ENCODE results near the gene SPATA4.

SPATA4 gene

GRCh38 chr4:176163041-176163440 is 32.3 kb downstream of the SPATA4 start:
- DNase-seq (ENCODE audit: low read depth): no peak
- TF ChIP-seq MYC (IDR thresholded peaks at IDR 0.05; ENCODE audit: low read depth, low read length) (no peak), POLR2A (IDR thresholded peaks at IDR 0.05; ENCODE audit: extremely low read depth, insufficient read length) (no peak)
- TF ChIP-seq, protein P1, sequence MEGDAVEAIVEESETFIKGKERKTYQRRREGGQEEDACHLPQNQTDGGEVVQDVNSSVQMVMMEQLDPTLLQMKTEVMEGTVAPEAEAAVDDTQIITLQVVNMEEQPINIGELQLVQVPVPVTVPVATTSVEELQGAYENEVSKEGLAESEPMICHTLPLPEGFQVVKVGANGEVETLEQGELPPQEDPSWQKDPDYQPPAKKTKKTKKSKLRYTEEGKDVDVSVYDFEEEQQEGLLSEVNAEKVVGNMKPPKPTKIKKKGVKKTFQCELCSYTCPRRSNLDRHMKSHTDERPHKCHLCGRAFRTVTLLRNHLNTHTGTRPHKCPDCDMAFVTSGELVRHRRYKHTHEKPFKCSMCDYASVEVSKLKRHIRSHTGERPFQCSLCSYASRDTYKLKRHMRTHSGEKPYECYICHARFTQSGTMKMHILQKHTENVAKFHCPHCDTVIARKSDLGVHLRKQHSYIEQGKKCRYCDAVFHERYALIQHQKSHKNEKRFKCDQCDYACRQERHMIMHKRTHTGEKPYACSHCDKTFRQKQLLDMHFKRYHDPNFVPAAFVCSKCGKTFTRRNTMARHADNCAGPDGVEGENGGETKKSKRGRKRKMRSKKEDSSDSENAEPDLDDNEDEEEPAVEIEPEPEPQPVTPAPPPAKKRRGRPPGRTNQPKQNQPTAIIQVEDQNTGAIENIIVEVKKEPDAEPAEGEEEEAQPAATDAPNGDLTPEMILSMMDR (IDR thresholded peaks at IDR 0.05; ENCODE audit: low read depth, low read length): no peak
- TF ChIP-seq, protein P2, sequence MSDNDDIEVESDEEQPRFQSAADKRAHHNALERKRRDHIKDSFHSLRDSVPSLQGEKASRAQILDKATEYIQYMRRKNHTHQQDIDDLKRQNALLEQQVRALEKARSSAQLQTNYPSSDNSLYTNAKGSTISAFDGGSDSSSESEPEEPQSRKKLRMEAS (IDR thresholded peaks at IDR 0.05; ENCODE audit: low read depth, low read length): no peak
- no peak overlapping the region for H3K4me3 ChIP-seq (ENCODE audit: low read depth, low read length)

DNA sequence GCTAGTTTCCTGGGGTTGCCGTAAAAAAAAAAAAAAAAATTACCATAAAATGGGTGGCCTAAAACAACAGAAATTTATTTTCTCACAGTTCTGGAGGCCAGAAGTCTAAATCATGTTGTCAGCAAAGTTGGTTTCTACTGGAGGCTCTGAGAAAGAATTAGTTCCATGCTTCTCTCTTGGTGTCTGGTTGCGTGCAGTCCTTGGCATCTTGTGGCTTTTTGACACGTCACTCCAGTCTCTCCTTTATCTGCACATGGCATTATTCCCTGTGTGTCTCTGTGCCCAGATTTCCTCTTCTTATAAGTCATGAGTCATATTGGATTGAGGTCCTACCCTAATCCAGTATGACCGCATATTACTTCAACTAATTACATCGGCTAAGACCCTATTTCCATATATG is 38.7 kb downstream of the SPATA4 start:
- H3K4me3 ChIP-seq (ENCODE audit: low read depth, low read length): no peak overlapping the region
- TF ChIP-seq MYC (IDR thresholded peaks at IDR 0.05; ENCODE audit: low read depth, low read length): no peak
- TF ChIP-seq POLR2A (IDR thresholded peaks at IDR 0.05; ENCODE audit: extremely low read depth, insufficient read length): no peak
- TF ChIP-seq, protein P1 (IDR thresholded peaks at IDR 0.05; ENCODE audit: low read depth, low read length): no peak
- TF ChIP-seq, protein P2 (IDR thresholded peaks at IDR 0.05; ENCODE audit: low read depth, low read length): no peak
- no peak for DNase-seq (ENCODE audit: low read depth)

GRCh38 chr4:176153124-176153523 is 42.3 kb downstream of the SPATA4 start:
- no peak overlapping the region for H3K4me3 ChIP-seq (ENCODE audit: low read depth, low read length)
- TF ChIP-seq, protein P2 (IDR thresholded peaks at IDR 0.05; ENCODE audit: low read depth, low read length): no peak
- TF ChIP-seq, protein P1 (IDR thresholded peaks at IDR 0.05; ENCODE audit: low read depth, low read length): no peak
- TF ChIP-seq MYC (IDR thresholded peaks at IDR 0.05; ENCODE audit: low read depth, low read length) (no peak), POLR2A (IDR thresholded peaks at IDR 0.05; ENCODE audit: extremely low read depth, insufficient read length) (no peak)
- DNase-seq (ENCODE audit: low read depth): no peak

DNA sequence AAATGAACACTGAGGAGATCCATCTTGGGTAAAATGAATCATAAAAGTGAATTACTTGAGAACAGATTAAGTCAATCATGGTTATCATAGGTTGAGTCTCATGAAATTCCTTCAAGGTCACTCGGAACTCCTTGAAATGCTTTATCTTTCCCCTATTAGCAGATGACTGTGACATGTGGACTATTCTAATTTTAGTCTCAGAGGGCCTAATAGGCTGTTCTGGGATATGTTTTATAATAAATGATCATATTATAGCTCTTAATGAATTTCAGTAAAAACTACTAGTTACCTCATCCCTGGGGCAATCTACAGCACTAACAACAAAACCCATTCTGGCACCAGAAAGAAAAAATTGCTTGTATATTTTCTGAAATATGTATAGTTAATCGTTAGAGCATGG is 44.7 kb downstream of the SPATA4 start:
- no peak overlapping the region for H3K4me3 ChIP-seq (ENCODE audit: low read depth, low read length)
- no peak for TF ChIP-seq POLR2A (IDR thresholded peaks at IDR 0.05; ENCODE audit: extremely low read depth, insufficient read length)
- TF ChIP-seq, protein P2 (IDR thresholded peaks at IDR 0.05; ENCODE audit: low read depth, low read length): no peak
- no peak for TF ChIP-seq MYC (IDR thresholded peaks at IDR 0.05; ENCODE audit: low read depth, low read length)
- TF ChIP-seq, protein P1 (IDR thresholded peaks at IDR 0.05; ENCODE audit: low read depth, low read length): no peak

GRCh38 chr4:176150356-176150682 is 45.1 kb downstream of the SPATA4 start:
- peak; percentile 8 for DNase-seq (ENCODE audit: low read depth)
- H3K4me3 ChIP-seq (ENCODE audit: low read depth, low read length): no peak overlapping the region
- TF ChIP-seq, protein P2 (IDR thresholded peaks at IDR 0.05; ENCODE audit: low read depth, low read length): no peak
- TF ChIP-seq POLR2A (IDR thresholded peaks at IDR 0.05; ENCODE audit: extremely low read depth, insufficient read length) (no peak), MYC (IDR thresholded peaks at IDR 0.05; ENCODE audit: low read depth, low read length) (no peak)
- TF ChIP-seq, protein P1 (IDR thresholded peaks at IDR 0.05; ENCODE audit: low read depth, low read length): no peak

More for the DNA sequence above, 44.7 kb downstream of the SPATA4 start:
- DNase-seq (ENCODE audit: low read depth): no peak

Measured in NB4 (cell line).